AG10803 (cell line): Measurements from ENCODE around the gene RYR2.
A peak's percentile ranks its signal among the peaks of the same experiment; 100 is the strongest.

Experiments used
- DNase-seq: peaks from one replicate; pipeline ENCODE4 v3.0.0; 2010; ENCODE audit warnings: low read depth
- H3K4me3 ChIP-seq: 2 replicates; pipeline ENCODE4 v1.5.1; 2011; ENCODE audit warnings: mild to moderate bottlenecking, low read length, control low read depth
- CTCF ChIP-seq: conservative IDR thresholded peaks from 2 replicates; pipeline ENCODE4 v1.5.1; 2011; ENCODE audit warnings: mild to moderate bottlenecking, low read length, control low read depth, inconsistent platforms

The RYR2 gene

DNA sequence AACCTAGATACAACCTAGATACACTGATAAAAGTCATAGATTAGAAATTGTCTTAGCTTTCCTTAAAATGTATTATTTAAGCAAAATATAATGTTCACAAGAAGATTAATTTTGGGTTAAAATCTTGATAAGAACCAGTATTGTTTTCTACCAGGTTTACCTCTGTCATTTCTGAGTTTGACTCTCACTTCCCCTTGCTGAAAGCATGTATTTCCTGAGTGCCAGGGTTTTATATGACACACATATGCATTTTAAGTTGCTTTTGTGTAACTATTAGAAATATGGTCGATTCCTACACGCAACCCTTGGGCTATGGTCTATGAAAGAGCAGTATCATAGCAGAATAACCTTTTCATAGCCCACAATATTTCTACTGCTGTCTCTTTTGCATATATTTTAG, 497.1 kb downstream of the RYR2 start:
- no peak for DNase-seq
- no peak overlapping the region for H3K4me3 ChIP-seq
- no peak for TF ChIP-seq CTCF

- no peak for TF ChIP-seq CTCF
- H3K4me3 ChIP-seq, result no peak overlapping the region
- no peak for DNase-seq
Observed at GRCh38 chr1:237542525-237543418, 500.8 kb downstream of the RYR2 start.

- DNase-seq, result no peak
- TF ChIP-seq CTCF, result no peak
- H3K4me3 ChIP-seq, result no peak overlapping the region
Observed at GRCh38 chr1:237553078-237553477, 511.1 kb downstream of the RYR2 start.

GRCh38 chr1:237556911-237557310, 514.9 kb downstream of the RYR2 start:
- no peak for DNase-seq
- no peak for TF ChIP-seq CTCF
- H3K4me3 ChIP-seq, result no peak overlapping the region

- TF ChIP-seq CTCF, result peak; percentile 62
- DNase-seq, result peak; percentile 55
- H3K4me3 ChIP-seq, result no peak overlapping the region
Observed at GRCh38 chr1:237562242-237562823, 520.3 kb downstream of the RYR2 start.

- no peak for DNase-seq
- TF ChIP-seq CTCF, result no peak
- no peak overlapping the region for H3K4me3 ChIP-seq
Observed at GRCh38 chr1:237565236-237565635, 523.3 kb downstream of the RYR2 start.

GRCh38 chr1:237566581-237566980, 524.6 kb downstream of the RYR2 start:
- DNase-seq, result no peak
- no peak for TF ChIP-seq CTCF
- H3K4me3 ChIP-seq, result no peak overlapping the region
